GDM1 (cell line): Measurements from ENCODE around the gene IPO9.

Experiments used
- DNase-seq: peaks from one replicate; lab custom pipeline; 2025; lab: John Stamatoyannopoulos, UW

Gene IPO9

DNA sequence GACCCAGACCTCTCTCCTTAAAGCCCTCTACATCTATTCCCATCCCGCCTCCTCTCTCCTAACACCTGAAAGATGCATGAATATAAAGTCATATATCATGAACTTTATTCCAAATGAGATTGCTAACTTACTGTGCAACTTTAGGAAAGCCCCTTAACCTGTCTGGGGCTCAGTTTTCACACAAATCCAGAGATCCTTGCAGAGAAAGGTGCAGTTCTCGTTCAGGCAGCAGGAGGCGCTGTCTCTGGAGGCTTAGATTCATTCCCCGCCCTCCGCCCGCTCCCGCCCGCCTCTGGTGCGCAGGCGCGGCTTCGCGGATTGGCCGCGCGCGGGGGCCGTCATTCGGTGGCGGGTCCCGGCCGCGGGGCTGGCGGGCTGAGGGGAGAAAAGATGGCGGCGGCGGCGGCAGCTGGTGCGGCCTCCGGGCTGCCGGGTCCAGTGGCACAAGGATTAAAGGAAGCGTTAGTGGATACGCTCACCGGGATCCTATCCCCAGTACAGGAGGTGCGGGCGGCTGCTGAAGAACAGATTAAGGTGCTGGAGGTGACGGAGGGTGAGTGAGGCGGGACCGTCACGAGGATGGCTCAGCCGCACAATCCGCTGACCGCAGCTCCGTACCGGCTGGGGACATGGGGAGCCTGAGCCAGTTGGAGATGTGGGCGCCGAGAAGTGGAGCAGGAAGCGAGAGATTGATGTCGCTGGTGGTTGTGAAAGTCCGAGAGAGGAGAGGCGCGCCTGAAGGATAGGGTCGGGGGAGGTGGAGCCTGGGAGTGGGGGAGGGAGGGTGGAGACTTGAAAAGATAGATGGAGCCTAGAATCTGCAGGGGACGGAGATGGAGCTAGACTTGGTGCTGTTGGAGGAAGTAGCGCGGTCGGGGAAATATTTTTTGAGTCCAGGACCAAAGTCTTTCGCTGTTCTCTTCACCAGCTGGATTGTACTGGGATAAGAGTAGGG is at the start of gene IPO9:
Gene IPO9 (plus strand): TSS at position 338 of the 955 bp plus-strand sequence. CDS start 53 bp downstream, at position 391.
- DNase-seq: peak; percentile 93

DNA sequence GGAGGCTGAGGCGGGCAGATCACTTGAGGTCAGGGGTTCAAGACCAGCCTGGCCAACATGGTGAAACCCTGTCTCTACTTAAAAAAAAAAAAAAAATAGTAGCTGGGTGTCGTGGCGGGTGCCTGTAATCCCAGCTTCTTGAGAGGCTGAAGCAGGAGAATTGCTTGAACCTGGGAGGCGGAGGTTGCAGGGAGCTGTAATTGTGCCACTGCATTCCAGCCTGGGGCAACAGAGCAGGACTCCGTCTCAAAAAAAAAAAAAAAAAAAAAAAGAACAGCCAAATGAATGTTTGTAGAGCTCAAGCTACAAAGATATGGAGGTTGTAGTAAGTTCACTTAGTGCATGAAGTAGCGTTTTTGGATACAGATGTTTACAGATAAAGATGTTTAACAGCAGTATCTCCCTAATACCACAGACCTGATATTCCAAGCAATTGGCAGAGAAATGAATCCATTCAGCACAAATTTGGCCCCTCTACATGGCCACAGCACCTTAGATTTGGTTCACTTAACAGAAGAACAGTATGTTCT is 49.5 kb upstream of the IPO9 start:
- DNase-seq: no peak

- no peak for DNase-seq
Measured at GRCh38 chr1:201780952-201781351, 48.0 kb upstream of the IPO9 start.

DNA sequence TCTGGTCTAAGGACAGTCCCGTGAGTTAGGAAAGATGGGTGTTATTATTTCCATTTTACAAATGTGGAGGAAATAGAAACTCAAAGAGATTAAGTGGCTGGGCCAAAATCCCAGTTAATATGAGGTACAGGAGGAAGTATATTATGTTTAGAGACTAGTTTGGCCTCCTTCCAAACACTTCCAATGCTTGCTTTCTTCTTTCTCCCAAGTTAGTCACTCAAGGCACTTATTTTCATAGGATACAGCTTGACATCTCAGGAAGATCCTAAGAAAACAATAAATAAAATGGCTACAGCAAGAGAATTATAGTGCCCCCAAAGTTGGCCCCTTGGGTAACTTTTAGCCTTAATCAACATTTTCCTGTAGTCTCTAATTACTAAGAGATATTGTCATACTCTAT is 47.5 kb upstream of the IPO9 start:
- DNase-seq: no peak

- no peak for DNase-seq
Measured at GRCh38 chr1:201782353-201782752, 46.6 kb upstream of the IPO9 start.

DNA sequence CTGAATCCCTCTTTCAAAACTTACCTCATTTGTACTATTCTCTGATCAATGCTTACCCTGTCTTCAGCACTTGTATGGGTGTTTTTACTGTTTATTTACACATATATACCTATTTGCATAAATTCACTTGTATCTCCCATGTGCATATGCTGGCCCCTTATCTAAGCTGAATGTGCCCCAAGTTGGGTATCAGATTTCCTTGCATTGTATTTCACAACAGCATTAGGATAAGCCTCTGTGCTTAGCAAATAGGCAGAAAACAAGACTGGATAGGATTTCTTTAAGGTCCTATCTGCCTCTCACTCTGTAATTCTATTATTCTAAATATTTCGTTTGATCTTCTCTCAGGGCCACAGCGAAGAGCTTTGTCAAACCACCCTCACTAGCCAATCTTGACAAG is 45.9 kb upstream of the IPO9 start:
- DNase-seq: no peak

DNA sequence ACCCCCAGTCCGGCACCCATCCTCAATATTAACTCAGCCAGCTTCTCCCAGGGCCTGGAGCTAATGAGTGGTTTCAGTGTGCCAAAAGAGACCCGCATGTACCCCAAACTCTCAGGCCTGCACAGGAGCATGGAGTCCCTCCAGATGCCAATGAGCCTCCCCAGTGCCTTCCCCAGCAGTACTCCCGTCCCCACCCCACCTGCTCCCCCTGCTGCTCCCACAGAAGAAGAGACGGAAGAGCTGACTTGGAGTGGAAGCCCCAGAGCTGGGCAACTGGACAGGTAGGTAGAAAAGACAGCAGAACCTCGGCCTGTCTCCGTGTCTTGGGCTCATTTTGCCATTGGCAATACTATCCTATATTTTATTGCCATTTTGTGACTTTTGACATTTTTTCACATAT is 45.4 kb upstream of the IPO9 start:
- DNase-seq: no peak

GRCh38 chr1:201785291-201785690 is 43.7 kb upstream of the IPO9 start:
- no peak for DNase-seq

DNA sequence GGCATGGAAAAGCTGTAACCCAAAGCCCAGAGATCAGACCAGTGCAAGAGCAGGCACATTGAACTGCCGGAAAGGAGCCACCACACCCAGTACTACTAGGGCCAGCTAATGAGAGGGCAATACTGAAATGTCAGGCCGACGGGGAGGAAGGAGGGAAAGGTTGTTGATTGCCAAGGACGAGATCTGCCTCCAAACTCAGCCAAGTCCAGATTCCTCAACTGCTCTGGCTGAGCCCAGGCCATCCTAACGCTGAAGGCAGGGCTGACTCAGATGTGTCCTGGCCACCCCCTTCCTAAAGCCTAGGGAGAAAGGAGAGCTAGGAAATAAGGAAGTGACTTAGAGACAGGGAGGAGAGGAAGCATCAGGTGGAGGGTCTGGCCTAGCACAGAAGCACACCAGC is 42.1 kb upstream of the IPO9 start:
- no peak for DNase-seq

- no peak for DNase-seq
Measured at GRCh38 chr1:201788296-201788695, 40.7 kb upstream of the IPO9 start.

DNA sequence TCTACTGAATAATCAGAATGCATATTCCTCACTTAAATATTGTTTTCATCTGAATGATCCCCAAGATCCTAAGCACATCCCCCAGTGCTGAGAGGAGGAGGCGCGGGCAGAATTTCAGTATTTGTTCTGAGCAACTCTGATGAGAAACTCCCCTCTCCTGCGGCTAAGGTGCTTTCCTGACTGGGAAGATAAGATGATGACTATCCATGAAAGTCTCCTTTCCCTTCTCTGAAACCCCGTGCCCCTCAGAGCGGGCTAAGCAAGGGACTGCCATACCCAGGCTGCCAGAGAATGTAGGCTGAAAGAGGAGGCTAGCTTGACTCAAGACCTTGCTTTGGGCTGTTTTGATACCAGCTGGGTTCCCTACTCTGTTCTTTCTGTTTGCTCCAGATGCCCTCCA is 39.7 kb upstream of the IPO9 start:
- no peak for DNase-seq

- no peak for DNase-seq
Measured at GRCh38 chr1:201790261-201790660, 38.7 kb upstream of the IPO9 start.

- no peak for DNase-seq
Measured at GRCh38 chr1:201791051-201791778, 37.7 kb upstream of the IPO9 start.

DNA sequence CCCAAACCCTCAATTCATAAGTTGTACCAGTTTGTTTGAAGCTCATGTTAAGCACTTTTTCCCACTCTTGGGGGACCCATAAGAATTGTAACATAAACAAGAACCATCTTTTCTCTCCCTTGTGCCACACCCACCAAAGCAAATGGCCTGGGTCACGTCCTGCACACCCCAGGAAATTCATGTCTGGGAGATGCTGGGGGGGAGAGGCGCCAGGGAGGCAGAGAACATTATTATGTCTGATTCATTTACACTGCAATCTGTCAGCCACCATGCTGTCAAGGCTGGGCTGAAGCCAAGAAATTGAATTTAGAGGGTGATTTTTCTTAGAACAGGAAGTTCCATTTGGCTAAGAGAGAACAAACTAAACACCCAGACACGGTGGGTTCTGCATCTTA is 37.2 kb upstream of the IPO9 start:
- no peak for DNase-seq

- peak; percentile 53 for DNase-seq
Measured at GRCh38 chr1:201792534-201793305, 36.2 kb upstream of the IPO9 start.

DNA sequence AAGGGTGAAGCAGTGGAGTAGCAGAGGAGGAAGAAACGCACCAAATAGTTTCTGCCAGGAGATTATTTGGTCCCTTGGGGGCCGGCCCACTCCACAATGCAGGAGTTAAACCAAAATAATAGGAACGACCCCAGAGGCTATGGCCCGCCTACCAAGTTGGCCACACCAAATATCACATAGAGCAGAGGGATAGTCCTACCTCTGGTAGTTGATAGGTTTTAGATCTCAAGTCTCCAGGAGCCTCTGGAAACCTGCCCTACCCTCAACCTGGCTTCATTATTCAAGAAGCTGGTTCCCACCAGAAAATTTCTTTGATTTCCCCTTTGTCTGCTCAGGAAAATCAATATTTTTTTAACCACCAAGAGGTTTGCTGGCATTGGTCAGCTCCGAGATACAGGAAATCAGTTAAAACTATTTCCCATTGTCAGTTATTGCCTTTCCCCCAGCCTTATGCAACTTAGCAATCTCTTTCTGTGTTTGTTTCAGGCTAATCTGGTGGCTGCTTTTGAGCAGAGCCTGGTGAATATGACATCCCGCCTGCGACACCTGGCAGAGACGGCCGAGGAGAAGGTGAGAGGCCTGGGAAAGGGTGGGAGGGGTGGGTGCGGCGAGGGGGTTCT is 35.5 kb upstream of the IPO9 start:
- no peak for DNase-seq

- no peak for DNase-seq
Measured at GRCh38 chr1:201795066-201795465, 33.9 kb upstream of the IPO9 start.

GRCh38 chr1:201800246-201800645 is 28.7 kb upstream of the IPO9 start:
- DNase-seq: no peak

- no peak for DNase-seq
Measured at GRCh38 chr1:201806801-201807200, 22.2 kb upstream of the IPO9 start.

GRCh38 chr1:201807958-201808632 is 20.9 kb upstream of the IPO9 start:
- no peak for DNase-seq

DNA sequence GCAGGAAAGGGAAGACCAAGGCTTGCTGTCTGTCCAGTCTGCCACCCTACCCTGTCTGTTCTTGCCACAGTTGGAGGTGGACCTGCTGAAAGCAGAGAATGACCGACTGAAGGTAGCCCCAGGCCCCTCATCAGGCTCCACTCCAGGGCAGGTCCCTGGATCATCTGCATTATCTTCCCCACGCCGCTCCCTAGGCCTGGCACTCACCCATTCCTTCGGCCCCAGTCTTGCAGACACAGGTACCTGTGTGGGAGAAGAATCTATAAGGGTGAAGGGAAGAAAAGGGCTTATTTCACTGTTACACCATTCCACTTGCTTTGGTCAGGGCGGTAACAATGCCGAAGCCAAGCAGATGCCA is 20.3 kb upstream of the IPO9 start:
- no peak for DNase-seq
